ENCODE data around the gene EFNB1. TPM values are rescaled to one million over a fixed set of nuclear protein-coding genes. Genes with fewer than 3 reads are reported as not detected.

Gene EFNB1
- total and polyA plus RNA-seq, 9 donors: 9.3 to 47.5 (median 26.2) TPM

- no peaks in the 10 kb centered on the region for H3K9me3 ChIP-seq
- WGBS, 3 donors: 62 to 72% (median 69%) methylated on average over 8 of the region's 8 CpGs
- no peak for DNase-seq
- no peaks in the 10 kb centered on the region for H3K36me3 ChIP-seq
- H3K4me1 ChIP-seq (ENCODE audit: insufficient read depth): no peaks in the 10 kb centered on the region
- intact Hi-C loops (cut with DNase I): no loop called here
- H3K4me3 ChIP-seq: no peak overlapping the region
- no peak overlapping the region for H3K27ac ChIP-seq
- H3K27me3 ChIP-seq: no peaks in the 10 kb centered on the region
- TF ChIP-seq POLR2A (IDR thresholded peaks at IDR 0.05) (no peak), CTCF (IDR thresholded peaks at IDR 0.05) (no peak), EP300 (IDR thresholded peaks at IDR 0.05) (no peak)
Observed at GRCh38 chrX:68841251-68842049, 12.6 kb downstream of the EFNB1 start.

- no peaks in the 10 kb centered on the region for H3K4me1 ChIP-seq (ENCODE audit: insufficient read depth)
- no peak overlapping the region for H3K4me3 ChIP-seq
- H3K36me3 ChIP-seq: no peaks in the 10 kb centered on the region
- intact Hi-C loops (cut with DNase I): no loop called here
- no peak for TF ChIP-seq CTCF (IDR thresholded peaks at IDR 0.05)
- TF ChIP-seq EP300 (IDR thresholded peaks at IDR 0.05): no peak
- TF ChIP-seq POLR2A (IDR thresholded peaks at IDR 0.05): no peak
- WGBS, 3 donors: 69 to 81% (median 72%) methylated on average over 2 of the region's 2 CpGs
- H3K27ac ChIP-seq: no peak overlapping the region
- H3K27me3 ChIP-seq: no peaks in the 10 kb centered on the region
- no peaks in the 10 kb centered on the region for H3K9me3 ChIP-seq
- no peak for DNase-seq
Observed at GRCh38 chrX:68842351-68842750, 13.5 kb downstream of the EFNB1 start.

GRCh38 chrX:68842781-68843581 lies 14.2 kb downstream of the EFNB1 start:
- DNase-seq: no peak
- no peaks in the 10 kb centered on the region for H3K36me3 ChIP-seq
- 75 to 86% (median 76%) methylated on average over 12 of the region's 12 CpGs for WGBS, 3 donors
- H3K27ac ChIP-seq: no peak overlapping the region
- no peak overlapping the region for H3K4me3 ChIP-seq
- H3K27me3 ChIP-seq: no peaks in the 10 kb centered on the region
- no peak for TF ChIP-seq EP300 (IDR thresholded peaks at IDR 0.05)
- no peak for TF ChIP-seq POLR2A (IDR thresholded peaks at IDR 0.05)
- TF ChIP-seq CTCF (IDR thresholded peaks at IDR 0.05): no peak
- no peaks in the 10 kb centered on the region for H3K4me1 ChIP-seq (ENCODE audit: insufficient read depth)
- H3K9me3 ChIP-seq: no peaks in the 10 kb centered on the region
- intact Hi-C loops (cut with DNase I): no loop called here

GRCh38 chrX:68843992-68844391 lies 15.2 kb downstream of the EFNB1 start:
- intact Hi-C loops (cut with DNase I): no loop called here
- H3K4me1 ChIP-seq (ENCODE audit: insufficient read depth): no peaks in the 10 kb centered on the region
- TF ChIP-seq POLR2A (IDR thresholded peaks at IDR 0.05) (no peak), CTCF (IDR thresholded peaks at IDR 0.05) (no peak), EP300 (IDR thresholded peaks at IDR 0.05) (no peak)
- H3K27ac ChIP-seq: no peak overlapping the region
- no peaks in the 10 kb centered on the region for H3K27me3 ChIP-seq
- H3K9me3 ChIP-seq: no peaks in the 10 kb centered on the region
- DNase-seq: no peak
- no peaks in the 10 kb centered on the region for H3K36me3 ChIP-seq
- H3K4me3 ChIP-seq: no peak overlapping the region
- WGBS, 3 donors: 79 to 100% (median 85%) methylated on average over 1 of the region's 1 CpG

Data from ovary (tissue), 9 donors.